D721Med (cell line): Measurements from ENCODE around the gene ERN1.

Experiments used
- DNase-seq: peaks from one replicate; pipeline ENCODE4 v3.0.0; 2011; ENCODE audit warnings: low spot score; ENCODE audit not compliant: insufficient read length
- FAIRE-seq: peaks from 2 replicates; lab custom pipeline; 2011; peaks lifted over from hg19 to GRCh38; lab: Jason Lieb, UNC
- CTCF ChIP-seq: IDR thresholded peaks from 2 replicates; pipeline ENCODE4 v1.5.1; 2012; ENCODE audit warnings: mild to moderate bottlenecking, control low read depth; ENCODE audit not compliant: insufficient read depth; ENCODE audit errors: missing control alignments

The ERN1 gene

GRCh38 chr17:64110379-64111152 lies 19.4 kb downstream of the ERN1 start:
- FAIRE-seq (no peak), DNase-seq (no peak)
- TF ChIP-seq CTCF, result no peak

GRCh38 chr17:64109400-64109799 lies 20.5 kb downstream of the ERN1 start:
- DNase-seq (no peak), FAIRE-seq (peak; percentile 11)
- no peak for TF ChIP-seq CTCF

GRCh38 chr17:64107500-64108236 lies 22.3 kb downstream of the ERN1 start:
- FAIRE-seq (no peak), DNase-seq (no peak)
- TF ChIP-seq CTCF, result no peak

- FAIRE-seq, result no peak
- no peak for TF ChIP-seq CTCF
Observed at GRCh38 chr17:64106918-64107317, 23.0 kb downstream of the ERN1 start.

GRCh38 chr17:64103391-64104364 lies 26.3 kb downstream of the ERN1 start:
- no peak for FAIRE-seq
- TF ChIP-seq CTCF, result no peak

More at GRCh38 chr17:64106918-64107317, 23.0 kb downstream of the ERN1 start:
- no peak for DNase-seq

GRCh38 chr17:64102627-64103390 lies 27.1 kb downstream of the ERN1 start:
- FAIRE-seq, result no peak
- no peak for TF ChIP-seq CTCF

More at GRCh38 chr17:64103391-64104364, 26.3 kb downstream of the ERN1 start:
- DNase-seq, result no peak

More at GRCh38 chr17:64102627-64103390, 27.1 kb downstream of the ERN1 start:
- DNase-seq, result no peak
